Hepatocyte (in vitro differentiated cells): Measurements from ENCODE around the gene RNF227. TPM values are rescaled to one million over a fixed set of nuclear protein-coding genes. Genes with fewer than 3 reads are reported as not detected.
A peak's percentile ranks its signal among the peaks of the same experiment; 100 is the strongest.

Experiments used
- DNase-seq: peaks from one replicate; pipeline ENCODE4 v3.0.0-alpha.2; 2016; ENCODE audit warnings: low spot score
- H2AFZ ChIP-seq: fragments of 200-600 bp; sonication (generic); 2 replicates; pipeline ENCODE4 v1.6.0; 2016; ENCODE audit warnings: antibody characterized with exemption, mild to moderate bottlenecking
- H3K27ac ChIP-seq: fragments of 200-600 bp; sonication (generic); 2 replicates; pipeline ENCODE4 v1.5.1; 2016; ENCODE audit warnings: mild to moderate bottlenecking
- H3K27me3 ChIP-seq: fragments of 200-600 bp; sonication (generic); 2 replicates; pipeline ENCODE4 v1.6.1; 2016
- H3K36me3 ChIP-seq: fragments of 200-600 bp; sonication (generic); replicated peaks from 2 replicates; pipeline ENCODE4 v1.5.1; 2016; ENCODE audit warnings: low read depth; ENCODE audit not compliant: insufficient read depth
- H3K4me1 ChIP-seq: fragments of 200-600 bp; sonication (generic); 2 replicates; pipeline ENCODE4 v1.5.1; 2016; ENCODE audit warnings: mild to moderate bottlenecking, moderate library complexity; ENCODE audit not compliant: insufficient read depth
- H3K4me2 ChIP-seq: fragments of 200-600 bp; sonication (generic); 2 replicates; pipeline ENCODE4 v1.6.0; 2016
- H3K4me3 ChIP-seq: fragments of 200-600 bp; sonication (generic); 2 replicates; pipeline ENCODE4 v1.5.1; 2016; ENCODE audit warnings: mild to moderate bottlenecking
- H3K79me2 ChIP-seq: fragments of 200-600 bp; sonication (generic); 2 replicates; pipeline ENCODE4 v1.6.0; 2017; ENCODE audit warnings: mild to moderate bottlenecking
- H3K9me2 ChIP-seq: fragments of 200-600 bp; sonication (generic); replicated peaks from 2 replicates; pipeline ENCODE4 v1.6.0; 2017; ENCODE audit warnings: mild to moderate bottlenecking; ENCODE audit not compliant: insufficient read depth
- H3K9me3 ChIP-seq: fragments of 200-600 bp; sonication (generic); 2 replicates; pipeline ENCODE4 v1.5.1; 2016; ENCODE audit warnings: low read depth, mild to moderate bottlenecking
- H4K20me1 ChIP-seq: fragments of 200-600 bp; sonication (generic); 2 replicates; pipeline ENCODE4 v1.6.0; 2016; ENCODE audit warnings: mild to moderate bottlenecking; ENCODE audit not compliant: insufficient read depth, poor library complexity, severe bottlenecking
- EZH2 ChIP-seq: fragments of 200-600 bp; sonication (generic); IDR thresholded peaks from 2 replicates; pipeline ENCODE4 v1.6.1; 2016; ENCODE audit warnings: antibody characterized with exemption, mild to moderate bottlenecking, borderline replicate concordance
- EZH2phosphoT487 ChIP-seq: fragments of 200-600 bp; sonication (generic); IDR thresholded peaks from one replicate; pipeline ENCODE4 v1.6.1; 2018; ENCODE audit warnings: antibody characterized with exemption, mild to moderate bottlenecking, low read depth, moderate library complexity; ENCODE audit not compliant: unreplicated experiment, severe bottlenecking
- WGBS: methylation state at CpG from one replicate; pipeline ENCODE4 v1.1.6; 2016; ENCODE audit warnings: low lambda C conversion rate; ENCODE audit errors: missing lambda C conversion rate; 5-methylcytosine and 5-hydroxymethylcytosine counted together
- polyA plus RNA-seq: library from polyadenylated mRNA; unstranded; fragments of >200 nt; fragmentation: Nextera tagmentation; extraction: Ambion mirVana; gene quantifications from 2 replicates; pipeline ENCODE4 v1.2.1, GENCODE V29; 2016
- total RNA-seq: library from RNA; depleted of rRNA; stranded (reverse); fragments of >200 nt; gene quantifications from 2 replicates; pipeline ENCODE4 v1.2.3, GENCODE V29; 2014
- TF ChIP-seq, protein P1 (sequence below): fragments of 200-600 bp; sonication (generic); IDR thresholded peaks from 2 replicates; pipeline ENCODE4 v1.5.1; 2016; ENCODE audit warnings: antibody characterized with exemption, mild to moderate bottlenecking; ENCODE audit not compliant: poor library complexity

The RNF227 gene
- total and polyA plus RNA-seq, 2 experiments from 2014 or later, result 2.5 to 3.5 TPM

DNA sequence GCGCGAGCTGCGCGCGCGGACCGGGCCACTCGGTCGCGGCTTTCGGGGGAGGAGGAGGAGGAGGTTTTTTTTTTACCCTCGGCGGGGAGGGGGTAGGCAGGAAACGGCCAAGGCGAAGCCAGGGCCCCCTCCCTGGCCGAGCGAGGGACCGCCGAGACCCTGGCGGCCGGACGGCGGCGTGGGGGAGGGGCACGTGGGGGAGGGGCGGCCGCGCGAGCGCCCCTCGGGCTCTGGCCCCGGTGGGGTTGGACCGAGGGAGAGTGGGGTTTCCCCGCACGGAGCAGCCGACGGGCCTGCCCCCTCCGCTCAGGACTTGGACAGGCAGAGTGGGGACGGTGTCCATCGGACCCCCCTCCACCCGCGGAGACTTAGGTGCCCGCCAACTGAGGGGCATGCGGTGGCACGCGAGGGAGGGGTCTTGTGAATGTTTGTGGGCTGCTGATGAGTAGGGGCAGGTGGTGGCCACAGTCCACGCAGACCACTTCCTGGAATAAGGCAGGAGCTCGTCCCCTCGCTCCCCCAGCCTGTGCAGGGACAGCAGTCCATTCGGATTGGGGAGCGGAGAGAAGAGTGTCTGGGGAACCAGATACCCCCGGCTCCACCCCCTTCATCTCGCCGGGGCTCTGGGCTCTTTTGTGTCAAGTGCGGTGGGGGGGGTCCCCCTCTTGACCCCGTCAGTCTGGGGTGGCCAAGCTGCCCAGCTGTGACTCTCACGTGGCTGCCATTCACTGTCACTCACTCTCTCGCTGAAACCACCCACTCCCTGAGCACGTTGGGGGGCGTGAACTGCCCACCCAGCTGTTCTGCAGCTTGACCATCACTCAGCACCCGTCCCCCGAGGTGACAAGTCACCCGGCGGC, 30.5 kb downstream of the RNF227 start:
- Histone ChIP-seq H3K4me3 (peak overlapping the region; percentile 75), H3K4me1 (peaks cover 54% of the 10 kb centered on the region), H3K9me2 (no peaks in the 10 kb centered on the region), H3K4me2 (peak overlapping the region; percentile 96), H4K20me1 (peaks cover 7% of the 10 kb centered on the region), H3K79me2 (peaks cover 41% of the 10 kb centered on the region), H3K27me3 (no peaks in the 10 kb centered on the region), H2AFZ (no peak overlapping the region), H3K27ac (peak overlapping the region; percentile 97), H3K36me3 (no peaks in the 10 kb centered on the region), H3K9me3 (no peaks in the 10 kb centered on the region)
- WGBS, result 3% methylated on average over 44 of the region's 64 CpGs
- TF ChIP-seq, protein P1, sequence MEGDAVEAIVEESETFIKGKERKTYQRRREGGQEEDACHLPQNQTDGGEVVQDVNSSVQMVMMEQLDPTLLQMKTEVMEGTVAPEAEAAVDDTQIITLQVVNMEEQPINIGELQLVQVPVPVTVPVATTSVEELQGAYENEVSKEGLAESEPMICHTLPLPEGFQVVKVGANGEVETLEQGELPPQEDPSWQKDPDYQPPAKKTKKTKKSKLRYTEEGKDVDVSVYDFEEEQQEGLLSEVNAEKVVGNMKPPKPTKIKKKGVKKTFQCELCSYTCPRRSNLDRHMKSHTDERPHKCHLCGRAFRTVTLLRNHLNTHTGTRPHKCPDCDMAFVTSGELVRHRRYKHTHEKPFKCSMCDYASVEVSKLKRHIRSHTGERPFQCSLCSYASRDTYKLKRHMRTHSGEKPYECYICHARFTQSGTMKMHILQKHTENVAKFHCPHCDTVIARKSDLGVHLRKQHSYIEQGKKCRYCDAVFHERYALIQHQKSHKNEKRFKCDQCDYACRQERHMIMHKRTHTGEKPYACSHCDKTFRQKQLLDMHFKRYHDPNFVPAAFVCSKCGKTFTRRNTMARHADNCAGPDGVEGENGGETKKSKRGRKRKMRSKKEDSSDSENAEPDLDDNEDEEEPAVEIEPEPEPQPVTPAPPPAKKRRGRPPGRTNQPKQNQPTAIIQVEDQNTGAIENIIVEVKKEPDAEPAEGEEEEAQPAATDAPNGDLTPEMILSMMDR, result no peak
- TF ChIP-seq EZH2 (no peak), EZH2phosphoT487 (no peak)
- peak; percentile 69 for DNase-seq

- Histone ChIP-seq H3K4me3 (peak overlapping the region; percentile 75), H2AFZ (no peak overlapping the region), H3K36me3 (no peaks in the 10 kb centered on the region), H3K9me2 (no peaks in the 10 kb centered on the region), H3K4me1 (peaks cover 53% of the 10 kb centered on the region), H3K79me2 (peaks cover 37% of the 10 kb centered on the region), H4K20me1 (peaks cover 1% of the 10 kb centered on the region), H3K9me3 (no peaks in the 10 kb centered on the region), H3K27ac (peak overlapping the region; percentile 97), H3K4me2 (peak overlapping the region; percentile 96), H3K27me3 (no peaks in the 10 kb centered on the region)
- TF ChIP-seq EZH2phosphoT487, result no peak
- TF ChIP-seq, protein P1, result no peak
- no peak for TF ChIP-seq EZH2
- WGBS, result 0% methylated on average over 4 of the region's 100 CpGs
- DNase-seq, result peak; percentile 32
These were observed 31.3 kb downstream of the RNF227 start for GRCh38 chr17:7884581-7885366.

- Histone ChIP-seq H3K4me1 (peaks cover 44% of the 10 kb centered on the region), H3K9me3 (no peaks in the 10 kb centered on the region), H3K27ac (peak overlapping the region; percentile 97), H3K4me2 (peak overlapping the region; percentile 73), H2AFZ (no peak overlapping the region), H3K36me3 (no peaks in the 10 kb centered on the region), H3K4me3 (peak overlapping the region; percentile 8), H3K9me2 (no peaks in the 10 kb centered on the region), H4K20me1 (no peaks in the 10 kb centered on the region), H3K79me2 (peaks cover 38% of the 10 kb centered on the region), H3K27me3 (no peaks in the 10 kb centered on the region)
- TF ChIP-seq, protein P1, result no peak
- WGBS, result 10% methylated on average over 3 of the region's 3 CpGs
- peak; percentile 52 for DNase-seq
These were observed 32.2 kb downstream of the RNF227 start for GRCh38 chr17:7883781-7884386.
